ENCODE data around the gene FER. TPM values are rescaled to one million over a fixed set of nuclear protein-coding genes. Genes with fewer than 3 reads are reported as not detected.

The FER gene
- total RNA-seq, 1 experiment from 2014 or later: 22.1 TPM

GRCh38 chr5:108930107-108930506 lies 182.4 kb downstream of the FER start:
- H3K9me3 ChIP-seq (ENCODE audit: control insufficient read depth, insufficient read depth, low read depth, low read length): no peaks in the 10 kb centered on the region
- in situ Hi-C loops (cut with HindIII; ENCODE audit: low pct_unique_long_range_greater_than_20kb, low sequenced_read_pairs): no loop called here

GRCh38 chr5:108935611-108936010 lies 187.9 kb downstream of the FER start:
- H3K36me3 ChIP-seq (ENCODE audit: control insufficient read depth, insufficient read depth, low read length): no peaks in the 10 kb centered on the region; the same call in 1 of the 2 replicates
- in situ Hi-C loops (cut with HindIII; ENCODE audit: low pct_unique_long_range_greater_than_20kb, low sequenced_read_pairs): no loop called here
- H3K4me3 ChIP-seq (ENCODE audit: low read depth in 2 of 2, low read length in 2 of 2): no peak overlapping the region
- H3K27ac ChIP-seq (ENCODE audit: low read length): no peak overlapping the region
- ATAC-seq (no peak), DNase-seq (ENCODE audit: low read depth, low spot score) (no peak)
- no peak for TF ChIP-seq POLR2AphosphoS5 (IDR thresholded peaks at IDR 0.05; ENCODE audit: low read depth, low read length)
- no peak for TF ChIP-seq TCF7L2 (IDR thresholded peaks at IDR 0.05; ENCODE audit: low read depth, low read length)
- no peak for TF ChIP-seq SIN3A (IDR thresholded peaks at IDR 0.05; ENCODE audit: borderline replicate concordance, insufficient read depth, low read depth, low read length)
- TF ChIP-seq CTCF (IDR thresholded peaks at IDR 0.05): no peak
- TF ChIP-seq REST (IDR thresholded peaks at IDR 0.05; ENCODE audit: insufficient read depth in 1 of 2, low read depth in 2 of 2, low read length in 1 of 2): no peak
- POLR2A ChIA-PET: no interaction called here
- CTCF ChIA-PET: no interaction called here
- no peaks in the 10 kb centered on the region for H3K4me1 ChIP-seq (ENCODE audit: control insufficient read depth, insufficient read depth, low read length)
- BruUV-seq (replicated peaks): no TSS peak
- intact Hi-C loops (cut with micrococcal nuclease; ENCODE audit: unreplicated experiment): no loop called here
- H3K9me3 ChIP-seq (ENCODE audit: control insufficient read depth, insufficient read depth, low read depth, low read length): no peaks in the 10 kb centered on the region
- H3K27me3 ChIP-seq (ENCODE audit: control insufficient read depth, insufficient read depth, low read length): no peaks in the 10 kb centered on the region

More at GRCh38 chr5:108930107-108930506, 182.4 kb downstream of the FER start:
- DNase-seq (ENCODE audit: low read depth, low spot score) (no peak), ATAC-seq (no peak)
- H3K27ac ChIP-seq (ENCODE audit: low read length): no peak overlapping the region
- H3K27me3 ChIP-seq (ENCODE audit: control insufficient read depth, insufficient read depth, low read length): no peaks in the 10 kb centered on the region
- no peaks in the 10 kb centered on the region for H3K4me1 ChIP-seq (ENCODE audit: control insufficient read depth, insufficient read depth, low read length)
- BruUV-seq (replicated peaks): no TSS peak
- peaks cover 2% of the 10 kb centered on the region; the same call in 1 of the 2 replicates for H3K36me3 ChIP-seq (ENCODE audit: control insufficient read depth, insufficient read depth, low read length)
- no peak overlapping the region for H3K4me3 ChIP-seq (ENCODE audit: low read depth in 2 of 2, low read length in 2 of 2)
- TF ChIP-seq POLR2AphosphoS5 (IDR thresholded peaks at IDR 0.05; ENCODE audit: low read depth, low read length): no peak
- no peak for TF ChIP-seq REST (IDR thresholded peaks at IDR 0.05; ENCODE audit: insufficient read depth in 1 of 2, low read depth in 2 of 2, low read length in 1 of 2)
- no peak for TF ChIP-seq SIN3A (IDR thresholded peaks at IDR 0.05; ENCODE audit: borderline replicate concordance, insufficient read depth, low read depth, low read length)
- no peak for TF ChIP-seq CTCF (IDR thresholded peaks at IDR 0.05)
- no peak for TF ChIP-seq TCF7L2 (IDR thresholded peaks at IDR 0.05; ENCODE audit: low read depth, low read length)
- ChIA-PET CTCF (no interaction called here), POLR2A (no interaction called here)
- intact Hi-C loops (cut with micrococcal nuclease; ENCODE audit: unreplicated experiment): no loop called here

Data from Panc1 (cell line).